H9 (cell line): ENCODE results near the gene TELO2. TPM values are rescaled to one million over a fixed set of nuclear protein-coding genes. Genes with fewer than 3 reads are reported as not detected.

Source experiments
- DNase-seq: peaks from one replicate; pipeline ENCODE4 v3.0.0-alpha.2; 2017
- H2AFZ ChIP-seq: one replicate; pipeline ENCODE4 v1.6.1; 2013; ENCODE audit warnings: mild to moderate bottlenecking, low read length, control low read depth, moderate library complexity
- H2AK5ac ChIP-seq: 2 replicates; pipeline ENCODE4 v1.6.1; 2013; ENCODE audit warnings: low read length, control low read depth, mixed read lengths; ENCODE audit not compliant: insufficient read length
- H2BK120ac ChIP-seq: one replicate; pipeline ENCODE4 v1.6.1; 2013; ENCODE audit warnings: low read depth, mild to moderate bottlenecking, low read length, control low read depth, inconsistent platforms; ENCODE audit not compliant: poor library complexity, severe bottlenecking
- H2BK12ac ChIP-seq: 2 replicates; pipeline ENCODE4 v1.6.1; 2013; ENCODE audit warnings: low read length, control low read depth, mixed read lengths, low read depth; ENCODE audit not compliant: insufficient read length
- H2BK15ac ChIP-seq: 2 replicates; pipeline ENCODE4 v1.6.1; 2013; ENCODE audit warnings: low read depth, low read length, control low read depth
- H2BK20ac ChIP-seq: one replicate; pipeline ENCODE4 v1.6.1; 2013; ENCODE audit warnings: low read depth, mild to moderate bottlenecking, low read length, control low read depth, inconsistent platforms; ENCODE audit not compliant: poor library complexity, severe bottlenecking
- H2BK5ac ChIP-seq: 2 replicates; pipeline ENCODE4 v1.6.1; 2013; ENCODE audit warnings: low read length, control low read depth, mixed read lengths; ENCODE audit not compliant: insufficient read length
- H3K14ac ChIP-seq: 2 replicates; pipeline ENCODE4 v1.6.1; 2013; ENCODE audit warnings: low read length, control low read depth; ENCODE audit not compliant: insufficient read depth
- H3K18ac ChIP-seq: 2 replicates; pipeline ENCODE4 v1.6.1; 2013; ENCODE audit warnings: low read depth, mild to moderate bottlenecking, mixed read lengths, low read length, control low read depth; ENCODE audit not compliant: insufficient read length
- H3K23ac ChIP-seq: 2 replicates; pipeline ENCODE4 v1.6.1; 2013; ENCODE audit warnings: low read length, control low read depth, mixed read lengths, low read depth; ENCODE audit not compliant: insufficient read length
- H3K23me2 ChIP-seq: 2 replicates; pipeline ENCODE4 v1.6.1; 2013; ENCODE audit warnings: low read depth, mild to moderate bottlenecking, mixed read lengths, low read length, control low read depth; ENCODE audit not compliant: insufficient read length, poor library complexity, severe bottlenecking
- H3K27ac ChIP-seq: 2 replicates; pipeline ENCODE4 v1.5.1; 2013; ENCODE audit warnings: low read length, control low read depth, mixed read lengths, low read depth; ENCODE audit not compliant: insufficient read length
- H3K27me3 ChIP-seq: 2 replicates; pipeline ENCODE4 v1.6.1; 2013; ENCODE audit warnings: low read length, control low read depth, inconsistent platforms; ENCODE audit not compliant: insufficient read depth
- H3K4ac ChIP-seq: 2 replicates; pipeline ENCODE4 v1.6.1; 2013; ENCODE audit warnings: low read depth, mild to moderate bottlenecking, control low read depth, inconsistent platforms, low read length, moderate library complexity
- H3K4me1 ChIP-seq: 2 replicates; pipeline ENCODE4 v1.6.1; 2013; ENCODE audit warnings: low read length, control low read depth, inconsistent platforms; ENCODE audit not compliant: insufficient read depth
- H3K4me2 ChIP-seq: 2 replicates; pipeline ENCODE4 v1.6.1; 2013; ENCODE audit warnings: low read length, control low read depth, mixed read lengths; ENCODE audit not compliant: insufficient read length, insufficient read depth
- H3K56ac ChIP-seq: 2 replicates; pipeline ENCODE4 v1.6.1; 2013; ENCODE audit warnings: low read depth, mild to moderate bottlenecking, mixed read lengths, low read length, control low read depth; ENCODE audit not compliant: insufficient read length
- H3K79me1 ChIP-seq: 2 replicates; pipeline ENCODE4 v1.6.1; 2013; ENCODE audit warnings: low read depth, mild to moderate bottlenecking, moderate library complexity, low read length, control low read depth, inconsistent platforms; ENCODE audit not compliant: insufficient read depth, poor library complexity, severe bottlenecking
- H3K79me2 ChIP-seq: 2 replicates; pipeline ENCODE4 v1.6.1; 2013; ENCODE audit warnings: low read length, control low read depth, inconsistent platforms; ENCODE audit not compliant: insufficient read depth
- H3K9ac ChIP-seq: 2 replicates; pipeline ENCODE4 v1.6.1; 2013; ENCODE audit warnings: low read length, control low read depth, mixed read lengths; ENCODE audit not compliant: insufficient read length; ENCODE audit errors: extremely low read depth
- H3K9me3 ChIP-seq: one replicate; pipeline ENCODE4 v1.6.1; 2013; ENCODE audit warnings: low read depth, low read length, inconsistent platforms; ENCODE audit not compliant: control insufficient read depth
- H3T11ph ChIP-seq: one replicate; pipeline ENCODE4 v1.6.1; 2013; ENCODE audit warnings: mild to moderate bottlenecking, low read length, control low read depth, inconsistent platforms
- H4K20me1 ChIP-seq: one replicate; pipeline ENCODE4 v1.6.1; 2013; ENCODE audit not compliant: control insufficient read depth, insufficient read length, insufficient read depth
- H4K5ac ChIP-seq: 2 replicates; pipeline ENCODE4 v1.6.1; 2013; ENCODE audit warnings: low read depth, mild to moderate bottlenecking, mixed read lengths, low read length, control low read depth; ENCODE audit not compliant: insufficient read length
- H4K8ac ChIP-seq: replicated peaks from 2 replicates; pipeline ENCODE4 v1.6.1; 2013; ENCODE audit warnings: low read length, control low read depth, mixed read lengths, low read depth; ENCODE audit not compliant: insufficient read length
- H4K91ac ChIP-seq: 2 replicates; pipeline ENCODE4 v1.6.1; 2013; ENCODE audit warnings: low read depth, mild to moderate bottlenecking, moderate library complexity, mixed read lengths, low read length, control low read depth; ENCODE audit not compliant: insufficient read length
- H3K27ac Mint-ChIP-seq, 3 experiments: 2 replicates in 2 of 3; 3 replicates in 1 of 3; pipeline ENCODE4 v1.8.0; 2020 to 2021; ENCODE audit warnings: mixed read lengths in 3 of 3, mild to moderate bottlenecking in 1 of 3, moderate library complexity in 1 of 3
- H3K27me3 Mint-ChIP-seq: 2 replicates; pipeline ENCODE4 v1.8.0; 2021; ENCODE audit warnings: low read depth, mild to moderate bottlenecking, moderate library complexity, mixed read lengths
- H3K36me3 Mint-ChIP-seq, 3 experiments: 2 replicates in 2 of 3; 3 replicates in 1 of 3; pipeline ENCODE4 v1.8.0; 2020 to 2021; ENCODE audit warnings: low read depth in 3 of 3, mixed read lengths in 3 of 3; ENCODE audit not compliant: insufficient read depth in 1 of 3
- H3K4me1 Mint-ChIP-seq, 2 experiments: 2 replicates each; pipeline ENCODE4 v1.8.0; 2020; ENCODE audit warnings: mixed read lengths in 2 of 2
- H3K4me3 Mint-ChIP-seq, 2 experiments: 2 replicates in 1 of 2; 3 replicates in 1 of 2; pipeline ENCODE4 v1.8.0; 2020 to 2021; ENCODE audit warnings: mild to moderate bottlenecking in 2 of 2, mixed read lengths in 2 of 2, moderate library complexity in 1 of 2
- H3K9me3 Mint-ChIP-seq, 2 experiments: 2 replicates in 1 of 2; 3 replicates in 1 of 2; pipeline ENCODE4 v1.8.0; 2020; ENCODE audit warnings: mild to moderate bottlenecking in 2 of 2, mixed read lengths in 2 of 2, moderate library complexity in 1 of 2
- CTCF ChIP-seq: fragments of 200-600 bp; sonication (generic); conservative IDR thresholded peaks from 3 replicates; pipeline ENCODE4 v1.8.0; 2021; ENCODE audit warnings: antibody characterized with exemption, mild to moderate bottlenecking
- WGBS: extraction: QIAGEN DNeasy Blood & Tissue Kit; methylation state at CpG from one replicate; pipeline ENCODE4 v1.1.7; 2013; ENCODE audit warnings: missing lambda C conversion rate, low lambda C conversion rate, mixed read lengths; ENCODE audit not compliant: insufficient read length; ENCODE audit errors: extremely low coverage; 5-methylcytosine and 5-hydroxymethylcytosine counted together
- total RNA-seq: library from RNA; stranded (reverse); gene quantifications from 2 replicates; pipeline ENCODE4 v1.2.1, GENCODE V29; 2021

The TELO2 gene
- total RNA-seq, 1 experiment from 2014 or later = 98.9 TPM

DNA sequence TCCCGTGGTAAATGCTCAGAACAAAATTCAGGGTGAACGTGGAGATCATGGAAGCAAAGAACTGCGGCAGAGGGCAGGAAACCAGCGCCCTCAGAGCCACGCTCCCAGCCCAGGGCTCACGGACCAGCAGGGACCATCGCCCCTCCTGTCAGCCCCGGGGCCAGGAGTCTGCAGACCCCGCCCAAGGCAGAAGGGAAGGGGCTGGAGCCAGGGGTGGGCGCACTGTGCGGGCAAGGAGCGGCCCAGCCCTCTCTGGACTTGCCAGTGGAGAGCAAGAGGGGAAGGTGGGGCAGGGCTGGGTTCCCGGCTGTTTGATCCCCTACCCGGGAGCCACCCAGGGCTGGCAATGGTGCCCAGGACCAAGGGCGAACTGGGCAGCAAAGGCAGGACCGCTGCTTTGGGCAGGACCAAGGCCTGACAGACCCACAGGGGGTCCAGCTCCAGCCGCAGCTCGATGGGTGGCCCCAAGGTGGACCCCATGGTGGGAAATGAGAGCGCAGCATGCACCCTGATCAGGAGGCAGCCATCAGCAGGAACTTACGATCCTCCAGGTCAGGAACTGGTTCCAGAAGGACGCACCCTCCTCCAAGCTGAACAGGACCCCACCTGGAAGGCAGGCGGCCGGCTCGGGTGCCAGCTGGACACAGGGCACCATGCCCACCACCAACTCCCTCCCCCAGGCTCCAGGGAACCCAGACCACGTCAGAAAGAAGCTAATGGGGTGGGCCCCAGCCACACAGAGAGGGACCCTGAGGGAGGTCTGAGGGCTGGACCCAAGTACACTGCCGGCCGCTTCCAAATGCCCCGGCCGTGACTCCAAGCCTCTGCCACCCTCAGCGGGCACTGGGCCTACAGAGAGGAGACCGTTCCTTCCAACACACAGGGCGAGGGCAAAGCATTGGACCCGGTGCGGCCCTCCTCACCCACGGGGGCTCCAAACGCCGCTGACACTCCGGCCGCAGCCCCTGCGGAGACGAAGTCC is 37.7 kb upstream of the TELO2 start:
- Mint-ChIP-seq H3K27ac (no peak overlapping the region), H3K4me1 (no peaks in the 10 kb centered on the region), H3K9me3 (no peaks in the 10 kb centered on the region), H3K36me3 (peaks cover 0 to 30% (median 30%) of the 10 kb centered on the region in 3 experiments; a peak in 6 of 7 replicates), H3K4me3 (no peak overlapping the region), H3K27me3 (no peaks in the 10 kb centered on the region)
- no peaks in the 10 kb centered on the region for H3K23me2 ChIP-seq
- no peak overlapping the region for H2BK120ac ChIP-seq
- H3K4me2 ChIP-seq = no peak overlapping the region
- no peak overlapping the region for H2BK12ac ChIP-seq
- no peak overlapping the region for H4K91ac ChIP-seq
- no peak overlapping the region for H2BK15ac ChIP-seq
- WGBS = no CpG with 5 or more reads among the region's 41 CpGs
- H3K27me3 ChIP-seq = no peaks in the 10 kb centered on the region
- no peak overlapping the region for H2AK5ac ChIP-seq
- H2AFZ ChIP-seq = no peak overlapping the region
- H4K5ac ChIP-seq = no peak overlapping the region
- H3K4me1 ChIP-seq = no peaks in the 10 kb centered on the region
- no peak overlapping the region for H4K8ac ChIP-seq
- no peak overlapping the region for H3K23ac ChIP-seq
- H2BK5ac ChIP-seq = no peak overlapping the region
- no peak overlapping the region for H3K14ac ChIP-seq
- H4K20me1 ChIP-seq = no peaks in the 10 kb centered on the region
- no peak overlapping the region for H2BK20ac ChIP-seq
- H3T11ph ChIP-seq = no peak overlapping the region
- no peaks in the 10 kb centered on the region for H3K79me1 ChIP-seq
- H3K4ac ChIP-seq = no peak overlapping the region
- H3K9ac ChIP-seq = no peak overlapping the region
- TF ChIP-seq CTCF = no peak
- H3K56ac ChIP-seq = no peak overlapping the region
- no peaks in the 10 kb centered on the region for H3K9me3 ChIP-seq
- H3K79me2 ChIP-seq = no peaks in the 10 kb centered on the region
- no peak overlapping the region for H3K18ac ChIP-seq
- no peak for DNase-seq
- no peak overlapping the region for H3K27ac ChIP-seq
